ENCODE results near the gene ATRX. TPM values are rescaled to one million over a fixed set of nuclear protein-coding genes. Genes with fewer than 3 reads are reported as not detected.

Gene ATRX
- total RNA-seq, 4 donors from 2014 or later: 79.3 to 309 (median 99.6) TPM

- no peak for TF ChIP-seq POLR2A (IDR thresholded peaks at IDR 0.05)
- TF ChIP-seq CTCF (IDR thresholded peaks at IDR 0.05): no peak
- DNase-seq: no peak
- H3K9me3 ChIP-seq: no peaks in the 10 kb centered on the region
- H3K27me3 ChIP-seq: no peaks in the 10 kb centered on the region
- H3K36me3 ChIP-seq: no peaks in the 10 kb centered on the region
- H3K4me3 ChIP-seq: no peak overlapping the region
- no peak overlapping the region for H3K27ac ChIP-seq
- H3K4me1 ChIP-seq: no peaks in the 10 kb centered on the region
Measured at GRCh38 chrX:77723681-77724080, 62.3 kb downstream of the ATRX start.

GRCh38 chrX:77719388-77719787 lies 66.6 kb downstream of the ATRX start:
- H3K4me3 ChIP-seq: no peak overlapping the region
- no peak overlapping the region for H3K27ac ChIP-seq
- H3K9me3 ChIP-seq: no peaks in the 10 kb centered on the region
- no peaks in the 10 kb centered on the region for H3K27me3 ChIP-seq
- no peak for TF ChIP-seq CTCF (IDR thresholded peaks at IDR 0.05)
- TF ChIP-seq POLR2A (IDR thresholded peaks at IDR 0.05): no peak
- DNase-seq: no peak
- no peaks in the 10 kb centered on the region for H3K4me1 ChIP-seq
- H3K36me3 ChIP-seq: no peaks in the 10 kb centered on the region

DNA sequence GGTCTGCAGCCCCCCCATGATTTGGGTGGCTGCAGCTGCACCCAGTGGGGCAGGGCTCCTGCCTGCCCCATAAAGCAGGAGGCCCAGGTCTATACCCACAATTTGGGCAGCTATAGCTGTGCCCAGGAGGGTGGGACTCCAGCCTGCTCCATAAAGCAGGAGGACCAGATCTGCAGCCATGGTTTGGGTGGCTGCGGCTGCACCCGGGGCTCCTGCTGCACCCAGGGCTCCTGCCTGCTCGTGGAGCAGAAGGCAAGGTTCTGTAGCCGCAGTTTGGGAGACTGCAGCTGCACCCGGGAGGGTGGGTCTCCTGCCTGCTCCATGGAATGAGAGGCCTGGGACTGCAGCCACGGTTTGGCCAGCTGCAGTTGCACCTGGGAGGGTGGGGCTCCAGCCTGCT lies 81.1 kb downstream of the ATRX start:
- TF ChIP-seq POLR2A (IDR thresholded peaks at IDR 0.05) (no peak), CTCF (IDR thresholded peaks at IDR 0.05) (no peak)
- H3K27me3 ChIP-seq: no peaks in the 10 kb centered on the region
- DNase-seq: no peak
- H3K36me3 ChIP-seq: no peaks in the 10 kb centered on the region
- H3K9me3 ChIP-seq: no peaks in the 10 kb centered on the region
- no peak overlapping the region for H3K4me3 ChIP-seq
- no peak overlapping the region for H3K27ac ChIP-seq
- no peaks in the 10 kb centered on the region for H3K4me1 ChIP-seq

GRCh38 chrX:77698242-77698641 lies 87.8 kb downstream of the ATRX start:
- Histone ChIP-seq H3K27ac (no peak overlapping the region), H3K36me3 (no peaks in the 10 kb centered on the region), H3K27me3 (no peaks in the 10 kb centered on the region), H3K9me3 (no peaks in the 10 kb centered on the region), H3K4me1 (no peaks in the 10 kb centered on the region), H3K4me3 (no peak overlapping the region)
- no peak for DNase-seq
- TF ChIP-seq CTCF (IDR thresholded peaks at IDR 0.05) (no peak), POLR2A (IDR thresholded peaks at IDR 0.05) (no peak)

DNA sequence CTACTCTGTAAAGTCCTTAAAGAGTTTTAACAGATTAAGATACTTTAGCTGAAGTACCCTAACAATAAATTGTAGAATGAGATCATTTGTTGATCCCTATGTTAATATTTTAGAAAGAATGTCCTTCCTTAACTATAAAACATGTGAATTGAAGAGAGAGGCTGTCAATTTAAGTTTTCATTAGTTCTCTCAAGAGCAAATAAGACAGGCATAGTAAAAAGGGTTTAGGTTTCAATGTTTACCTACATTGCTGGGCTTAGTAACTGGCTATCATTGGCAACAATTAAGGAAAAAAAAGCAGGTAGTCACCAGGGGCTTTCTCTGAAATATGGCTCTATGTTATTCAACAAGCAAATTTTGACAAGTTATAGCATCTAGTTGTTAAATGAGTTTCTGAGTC lies 91.5 kb downstream of the ATRX start:
- H3K27ac ChIP-seq: no peak overlapping the region
- H3K4me3 ChIP-seq: no peak overlapping the region
- H3K36me3 ChIP-seq: no peaks in the 10 kb centered on the region
- H3K27me3 ChIP-seq: no peaks in the 10 kb centered on the region
- TF ChIP-seq CTCF (IDR thresholded peaks at IDR 0.05) (no peak), POLR2A (IDR thresholded peaks at IDR 0.05) (no peak)
- H3K9me3 ChIP-seq: no peaks in the 10 kb centered on the region
- no peaks in the 10 kb centered on the region for H3K4me1 ChIP-seq
- no peak for DNase-seq

- H3K4me1 ChIP-seq: no peaks in the 10 kb centered on the region
- H3K9me3 ChIP-seq: no peaks in the 10 kb centered on the region
- H3K27me3 ChIP-seq: no peaks in the 10 kb centered on the region
- DNase-seq: no peak
- TF ChIP-seq POLR2A (IDR thresholded peaks at IDR 0.05): no peak
- TF ChIP-seq CTCF (IDR thresholded peaks at IDR 0.05): no peak
- H3K36me3 ChIP-seq: no peaks in the 10 kb centered on the region
- H3K27ac ChIP-seq: no peak overlapping the region
- no peak overlapping the region for H3K4me3 ChIP-seq
Measured at GRCh38 chrX:77693594-77693993, 92.4 kb downstream of the ATRX start.
